Osteoblast (primary cell): ENCODE data around the gene ALOX15. TPM values are rescaled to one million over a fixed set of nuclear protein-coding genes. Genes with fewer than 3 reads are reported as not detected.

Source experiments
- DNase-seq: peaks from one replicate; pipeline ENCODE4 v3.0.0; 2011; ENCODE audit warnings: low spot score, mixed read lengths; ENCODE audit not compliant: insufficient read length; ENCODE audit errors: missing footprints
- H2AFZ ChIP-seq: 2 replicates; pipeline ENCODE4 v1.6.0; 2011; ENCODE audit warnings: mild to moderate bottlenecking, low read length
- H3K27ac ChIP-seq: 2 replicates; pipeline ENCODE4 v1.5.1; 2011; ENCODE audit warnings: mild to moderate bottlenecking, low read depth, low read length, moderate library complexity
- H3K27me3 ChIP-seq: 2 replicates; pipeline ENCODE4 v1.6.0; 2012; ENCODE audit warnings: mild to moderate bottlenecking, control low read depth, inconsistent platforms, low read length, moderate library complexity; ENCODE audit not compliant: insufficient read depth
- H3K36me3 ChIP-seq: 2 replicates; pipeline ENCODE4 v1.5.1; 2011; ENCODE audit warnings: mild to moderate bottlenecking, low read length, control low read depth, moderate library complexity; ENCODE audit not compliant: insufficient read depth
- H3K4me1 ChIP-seq: 2 replicates; pipeline ENCODE4 v1.5.1; 2011; ENCODE audit warnings: mild to moderate bottlenecking, low read length, control low read depth, moderate library complexity; ENCODE audit not compliant: insufficient read depth
- H3K4me2 ChIP-seq: 2 replicates; pipeline ENCODE4 v1.6.0; 2011; ENCODE audit warnings: mild to moderate bottlenecking, low read length; ENCODE audit not compliant: insufficient read depth
- H3K4me3 ChIP-seq: fragments of 200-600 bp; sonication (generic); 3 replicates; pipeline ENCODE4 v1.5.1; 2012; ENCODE audit warnings: mild to moderate bottlenecking, low read length, inconsistent platforms; ENCODE audit not compliant: insufficient read depth
- H3K79me2 ChIP-seq: 2 replicates; pipeline ENCODE4 v1.6.0; 2012; ENCODE audit warnings: mild to moderate bottlenecking, low read length, control low read depth, inconsistent platforms; ENCODE audit not compliant: insufficient read depth
- H3K9me3 ChIP-seq: 2 replicates; pipeline ENCODE4 v1.5.1; 2011; ENCODE audit warnings: low read depth, low read length, control low read depth
- H4K20me1 ChIP-seq: 2 replicates; pipeline ENCODE4 v1.6.0; 2012; ENCODE audit warnings: mild to moderate bottlenecking, low read length, control low read depth; ENCODE audit not compliant: insufficient read depth
- total RNA-seq: library from RNA; depleted of rRNA; stranded (reverse); fragments of >200 nt; gene quantifications from 2 replicates; pipeline ENCODE4 v1.2.3, GENCODE V29; 2012
- TF ChIP-seq, protein P1 (sequence below): IDR thresholded peaks from 2 replicates; pipeline ENCODE4 v1.5.1; 2011; ENCODE audit warnings: mild to moderate bottlenecking, low read depth, low read length, moderate library complexity; ENCODE audit errors: extremely low read depth

ALOX15 gene
- total RNA-seq, 1 donor: not detected

DNA sequence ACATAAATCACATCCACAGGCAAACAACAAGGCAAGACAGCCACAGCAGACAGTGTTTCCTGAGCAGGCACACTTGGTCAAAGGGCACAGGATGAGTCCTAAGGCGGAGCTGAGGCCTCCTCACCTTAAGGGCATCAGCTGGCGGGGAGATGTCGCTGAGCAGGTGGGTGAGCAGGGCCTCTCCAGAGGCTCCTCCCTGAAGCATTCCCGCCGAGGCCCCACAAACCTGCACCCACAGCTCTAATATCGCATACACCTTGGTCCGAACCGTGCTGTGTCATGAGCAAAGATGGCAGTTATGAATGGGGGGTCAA is 33.2 kb upstream of the ALOX15 start:
- TF ChIP-seq, protein P1, sequence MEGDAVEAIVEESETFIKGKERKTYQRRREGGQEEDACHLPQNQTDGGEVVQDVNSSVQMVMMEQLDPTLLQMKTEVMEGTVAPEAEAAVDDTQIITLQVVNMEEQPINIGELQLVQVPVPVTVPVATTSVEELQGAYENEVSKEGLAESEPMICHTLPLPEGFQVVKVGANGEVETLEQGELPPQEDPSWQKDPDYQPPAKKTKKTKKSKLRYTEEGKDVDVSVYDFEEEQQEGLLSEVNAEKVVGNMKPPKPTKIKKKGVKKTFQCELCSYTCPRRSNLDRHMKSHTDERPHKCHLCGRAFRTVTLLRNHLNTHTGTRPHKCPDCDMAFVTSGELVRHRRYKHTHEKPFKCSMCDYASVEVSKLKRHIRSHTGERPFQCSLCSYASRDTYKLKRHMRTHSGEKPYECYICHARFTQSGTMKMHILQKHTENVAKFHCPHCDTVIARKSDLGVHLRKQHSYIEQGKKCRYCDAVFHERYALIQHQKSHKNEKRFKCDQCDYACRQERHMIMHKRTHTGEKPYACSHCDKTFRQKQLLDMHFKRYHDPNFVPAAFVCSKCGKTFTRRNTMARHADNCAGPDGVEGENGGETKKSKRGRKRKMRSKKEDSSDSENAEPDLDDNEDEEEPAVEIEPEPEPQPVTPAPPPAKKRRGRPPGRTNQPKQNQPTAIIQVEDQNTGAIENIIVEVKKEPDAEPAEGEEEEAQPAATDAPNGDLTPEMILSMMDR: no peak
- Histone ChIP-seq H3K27me3 (no peaks in the 10 kb centered on the region), H3K4me1 (peaks cover 15% of the 10 kb centered on the region), H3K4me3 (no peak overlapping the region), H2AFZ (no peak overlapping the region), H3K79me2 (no peaks in the 10 kb centered on the region), H4K20me1 (peaks cover 3% of the 10 kb centered on the region), H3K27ac (no peak overlapping the region), H3K36me3 (peaks cover 34% of the 10 kb centered on the region), H3K4me2 (no peak overlapping the region), H3K9me3 (no peaks in the 10 kb centered on the region)
- DNase-seq: no peak

DNA sequence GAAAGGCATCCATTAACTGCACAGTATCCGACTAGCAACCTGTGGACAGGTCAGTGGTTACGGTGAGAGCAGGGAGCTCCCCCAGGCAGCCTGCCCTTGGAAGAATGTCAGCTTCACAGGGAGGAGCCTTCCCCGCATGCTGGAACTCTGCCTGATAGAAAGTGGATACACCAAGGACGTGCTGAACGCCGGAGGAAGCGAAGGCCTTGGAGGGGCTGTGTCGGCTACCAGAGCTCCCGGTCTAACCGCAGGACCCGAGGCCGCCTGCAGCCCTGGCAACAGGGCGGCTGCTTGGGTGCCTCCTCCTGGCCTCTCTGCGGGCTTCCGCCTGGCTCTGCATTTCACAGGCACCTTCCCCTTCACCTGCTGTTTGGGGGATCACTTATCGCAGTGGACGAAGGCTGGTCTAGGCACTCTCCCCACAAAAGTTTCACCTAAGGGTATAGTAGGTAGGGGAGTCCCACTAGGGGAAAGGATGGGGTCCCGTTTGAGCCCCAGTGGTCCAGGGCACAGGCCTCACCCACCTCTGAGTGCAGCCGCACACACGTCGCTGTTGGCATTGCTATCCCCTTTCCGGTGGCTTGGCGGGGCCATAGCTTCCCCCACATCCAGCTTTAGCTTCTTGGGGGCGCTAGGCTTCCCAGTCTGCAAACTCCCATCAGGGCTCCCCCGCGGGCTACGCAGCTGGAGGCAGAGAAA is 32.7 kb upstream of the ALOX15 start:
- Histone ChIP-seq H2AFZ (no peak overlapping the region), H3K27ac (no peak overlapping the region), H3K4me1 (peaks cover 10% of the 10 kb centered on the region), H4K20me1 (peaks cover 3% of the 10 kb centered on the region), H3K36me3 (peaks cover 34% of the 10 kb centered on the region), H3K4me2 (no peak overlapping the region), H3K79me2 (no peaks in the 10 kb centered on the region), H3K9me3 (no peaks in the 10 kb centered on the region), H3K4me3 (no peak overlapping the region), H3K27me3 (no peaks in the 10 kb centered on the region)
- no peak for DNase-seq
- TF ChIP-seq, protein P1: no peak

DNA sequence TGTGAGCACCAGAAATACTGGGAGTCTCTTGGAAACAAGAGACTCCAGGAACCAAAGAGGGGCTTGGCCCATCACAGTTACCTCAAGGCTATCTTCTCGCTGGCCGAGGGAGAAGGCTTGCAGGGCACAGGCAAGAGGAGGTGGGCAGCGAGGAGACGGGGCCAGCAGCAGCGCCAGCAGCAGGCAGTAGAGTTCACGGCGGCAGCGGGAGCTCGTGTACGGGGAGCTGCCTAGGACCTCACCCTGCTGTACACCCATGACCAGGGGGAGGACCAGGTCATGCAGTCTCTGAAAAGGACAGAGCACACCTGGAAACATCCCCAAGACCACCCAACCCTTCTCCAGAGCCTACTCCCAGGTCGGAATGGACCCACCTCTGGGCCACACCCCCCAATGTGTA is 31.7 kb upstream of the ALOX15 start:
- H3K27ac ChIP-seq: no peak overlapping the region
- no peak overlapping the region for H3K4me3 ChIP-seq
- no peak overlapping the region for H2AFZ ChIP-seq
- peaks cover under 1% of the 10 kb centered on the region for H4K20me1 ChIP-seq
- TF ChIP-seq, protein P1: no peak
- no peak overlapping the region for H3K4me2 ChIP-seq
- H3K79me2 ChIP-seq: no peaks in the 10 kb centered on the region
- H3K36me3 ChIP-seq: peaks cover 34% of the 10 kb centered on the region
- no peak for DNase-seq
- no peaks in the 10 kb centered on the region for H3K9me3 ChIP-seq
- H3K4me1 ChIP-seq: peaks cover under 1% of the 10 kb centered on the region
- no peaks in the 10 kb centered on the region for H3K27me3 ChIP-seq

DNA sequence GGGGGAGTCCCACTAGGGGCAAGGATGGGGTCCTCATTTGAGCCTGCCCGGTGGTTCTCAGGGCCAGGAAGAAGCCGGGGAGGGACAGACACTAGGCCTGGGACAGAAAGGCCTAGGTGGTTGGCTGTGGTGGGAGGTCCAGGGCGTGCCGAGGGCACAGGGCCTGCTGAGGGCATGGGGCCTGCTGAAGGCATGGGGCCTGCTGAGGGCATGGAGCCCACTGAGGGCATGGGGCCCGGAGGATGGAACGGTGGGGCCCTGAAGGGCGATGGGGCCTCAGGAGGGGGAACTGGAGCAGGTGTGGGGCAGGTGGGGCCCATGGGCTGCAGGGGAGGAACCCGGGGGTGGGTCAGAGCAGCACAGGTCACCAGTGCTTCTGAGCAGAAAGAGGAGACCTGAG is 31.3 kb upstream of the ALOX15 start:
- peaks cover 34% of the 10 kb centered on the region for H3K36me3 ChIP-seq
- no peak overlapping the region for H3K4me2 ChIP-seq
- TF ChIP-seq, protein P1: no peak
- H3K27ac ChIP-seq: no peak overlapping the region
- no peaks in the 10 kb centered on the region for H3K79me2 ChIP-seq
- H4K20me1 ChIP-seq: no peaks in the 10 kb centered on the region
- H3K9me3 ChIP-seq: no peaks in the 10 kb centered on the region
- DNase-seq: no peak
- no peaks in the 10 kb centered on the region for H3K27me3 ChIP-seq
- H3K4me1 ChIP-seq: no peaks in the 10 kb centered on the region
- H3K4me3 ChIP-seq: no peak overlapping the region
- no peak overlapping the region for H2AFZ ChIP-seq
